ENCODE data around the gene OSMR.

Gene OSMR

DNA sequence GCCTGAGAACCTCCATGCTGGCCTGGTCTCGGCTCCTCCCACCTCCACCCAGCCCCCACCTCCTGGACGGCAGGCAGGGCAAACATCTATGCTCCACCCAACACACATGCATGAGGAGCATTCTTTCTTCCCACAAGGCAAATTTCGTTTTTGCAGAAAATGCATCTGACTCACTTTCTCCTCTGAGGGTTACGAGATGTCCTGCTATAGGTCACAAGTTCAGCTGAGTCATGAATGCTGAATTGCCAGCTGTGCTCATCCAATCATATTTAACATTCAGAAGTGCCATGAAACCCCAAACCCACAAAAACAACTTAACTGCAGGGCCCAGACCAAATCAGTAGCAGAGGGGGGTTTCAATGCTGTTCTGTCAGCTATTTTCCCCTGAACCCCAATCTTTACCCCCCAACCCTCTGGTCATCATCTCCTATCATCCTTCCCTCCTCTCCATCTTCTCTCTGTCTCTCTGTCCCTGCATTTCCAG lies 39.0 kb upstream of the OSMR start:
- TF ChIP-seq, protein P1, sequence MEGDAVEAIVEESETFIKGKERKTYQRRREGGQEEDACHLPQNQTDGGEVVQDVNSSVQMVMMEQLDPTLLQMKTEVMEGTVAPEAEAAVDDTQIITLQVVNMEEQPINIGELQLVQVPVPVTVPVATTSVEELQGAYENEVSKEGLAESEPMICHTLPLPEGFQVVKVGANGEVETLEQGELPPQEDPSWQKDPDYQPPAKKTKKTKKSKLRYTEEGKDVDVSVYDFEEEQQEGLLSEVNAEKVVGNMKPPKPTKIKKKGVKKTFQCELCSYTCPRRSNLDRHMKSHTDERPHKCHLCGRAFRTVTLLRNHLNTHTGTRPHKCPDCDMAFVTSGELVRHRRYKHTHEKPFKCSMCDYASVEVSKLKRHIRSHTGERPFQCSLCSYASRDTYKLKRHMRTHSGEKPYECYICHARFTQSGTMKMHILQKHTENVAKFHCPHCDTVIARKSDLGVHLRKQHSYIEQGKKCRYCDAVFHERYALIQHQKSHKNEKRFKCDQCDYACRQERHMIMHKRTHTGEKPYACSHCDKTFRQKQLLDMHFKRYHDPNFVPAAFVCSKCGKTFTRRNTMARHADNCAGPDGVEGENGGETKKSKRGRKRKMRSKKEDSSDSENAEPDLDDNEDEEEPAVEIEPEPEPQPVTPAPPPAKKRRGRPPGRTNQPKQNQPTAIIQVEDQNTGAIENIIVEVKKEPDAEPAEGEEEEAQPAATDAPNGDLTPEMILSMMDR (IDR thresholded peaks at IDR 0.05; ENCODE audit: extremely low read depth, missing control alignments) = no peak
- DNase-seq (ENCODE audit: low spot score) = no peak

DNA sequence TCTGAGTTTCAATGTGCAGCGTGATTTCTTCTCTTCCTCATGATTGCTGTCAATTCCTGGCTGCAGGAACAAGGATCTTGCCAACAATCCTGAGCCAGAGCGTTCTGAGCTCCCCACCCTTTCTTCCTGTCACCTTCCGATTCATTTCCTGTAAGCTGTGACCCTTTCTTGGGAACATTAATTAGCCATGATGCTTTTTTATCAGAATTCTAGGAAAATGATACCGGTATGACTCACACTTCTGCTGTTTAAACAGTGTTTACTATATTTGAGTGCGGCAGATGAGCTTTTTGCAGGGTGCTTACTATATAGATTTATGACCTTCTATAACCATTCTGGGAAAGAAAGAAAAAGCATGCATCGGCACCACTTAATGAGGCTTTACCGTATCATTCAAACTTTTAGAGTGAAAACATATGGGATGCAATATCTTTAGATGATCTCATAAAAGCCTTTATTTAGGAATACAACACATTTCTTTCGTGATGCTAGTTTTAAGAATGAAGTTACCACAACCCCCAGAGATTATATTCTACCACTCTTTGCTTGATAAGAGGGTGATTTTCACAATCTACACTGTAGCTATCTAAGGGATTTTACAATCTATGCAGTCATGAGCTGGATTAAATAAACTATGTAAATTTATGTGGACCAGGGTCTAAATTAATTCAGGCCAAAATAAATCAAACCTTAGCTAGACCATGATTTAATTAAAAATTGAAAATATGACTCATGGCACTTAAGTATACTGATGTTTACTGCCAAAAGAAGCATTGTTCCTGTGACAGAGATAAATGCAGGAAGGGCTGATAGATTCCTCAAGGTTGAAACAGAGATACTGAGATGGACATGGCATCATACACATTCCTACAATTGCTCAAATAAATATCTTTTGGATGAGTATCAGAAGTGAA lies 38.0 kb upstream of the OSMR start:
- TF ChIP-seq, protein P1 (IDR thresholded peaks at IDR 0.05; ENCODE audit: extremely low read depth, missing control alignments) = no peak
- no peak for DNase-seq (ENCODE audit: low spot score)

DNA sequence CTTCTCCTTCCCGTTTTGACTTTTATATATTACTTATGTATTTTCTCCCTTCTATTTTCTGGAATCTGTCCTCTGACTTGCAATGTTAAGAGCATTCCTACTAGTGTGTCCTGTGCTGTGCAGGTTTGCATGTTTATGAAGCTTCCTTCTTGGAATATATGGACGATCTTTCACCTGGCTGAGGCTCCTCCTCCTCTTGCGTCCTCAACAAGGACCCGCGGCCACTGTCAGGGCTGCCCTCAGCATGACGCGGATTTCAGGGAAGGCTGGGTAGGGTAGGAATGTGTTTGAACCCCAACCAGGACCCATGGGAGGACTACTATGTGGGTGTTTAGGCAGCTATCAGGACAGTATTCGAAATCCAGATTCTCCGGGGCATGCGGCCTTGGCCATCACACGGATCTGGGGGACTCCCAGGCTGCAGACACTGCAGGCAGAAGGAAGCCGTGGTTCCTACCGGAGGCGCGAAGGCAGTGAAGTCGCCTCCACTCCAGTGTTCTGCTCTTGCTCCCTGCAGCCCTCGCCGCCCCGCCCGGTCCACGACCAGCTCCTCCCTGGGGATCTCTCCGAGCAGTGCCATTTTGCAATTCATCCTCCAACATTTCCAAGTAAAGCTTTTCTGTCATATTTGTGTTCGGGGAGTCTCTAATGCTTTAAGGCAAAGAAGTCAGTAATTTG lies 37.0 kb upstream of the OSMR start:
- TF ChIP-seq, protein P1 (IDR thresholded peaks at IDR 0.05; ENCODE audit: extremely low read depth, missing control alignments) = no peak
- DNase-seq (ENCODE audit: low spot score) = no peak

DNA sequence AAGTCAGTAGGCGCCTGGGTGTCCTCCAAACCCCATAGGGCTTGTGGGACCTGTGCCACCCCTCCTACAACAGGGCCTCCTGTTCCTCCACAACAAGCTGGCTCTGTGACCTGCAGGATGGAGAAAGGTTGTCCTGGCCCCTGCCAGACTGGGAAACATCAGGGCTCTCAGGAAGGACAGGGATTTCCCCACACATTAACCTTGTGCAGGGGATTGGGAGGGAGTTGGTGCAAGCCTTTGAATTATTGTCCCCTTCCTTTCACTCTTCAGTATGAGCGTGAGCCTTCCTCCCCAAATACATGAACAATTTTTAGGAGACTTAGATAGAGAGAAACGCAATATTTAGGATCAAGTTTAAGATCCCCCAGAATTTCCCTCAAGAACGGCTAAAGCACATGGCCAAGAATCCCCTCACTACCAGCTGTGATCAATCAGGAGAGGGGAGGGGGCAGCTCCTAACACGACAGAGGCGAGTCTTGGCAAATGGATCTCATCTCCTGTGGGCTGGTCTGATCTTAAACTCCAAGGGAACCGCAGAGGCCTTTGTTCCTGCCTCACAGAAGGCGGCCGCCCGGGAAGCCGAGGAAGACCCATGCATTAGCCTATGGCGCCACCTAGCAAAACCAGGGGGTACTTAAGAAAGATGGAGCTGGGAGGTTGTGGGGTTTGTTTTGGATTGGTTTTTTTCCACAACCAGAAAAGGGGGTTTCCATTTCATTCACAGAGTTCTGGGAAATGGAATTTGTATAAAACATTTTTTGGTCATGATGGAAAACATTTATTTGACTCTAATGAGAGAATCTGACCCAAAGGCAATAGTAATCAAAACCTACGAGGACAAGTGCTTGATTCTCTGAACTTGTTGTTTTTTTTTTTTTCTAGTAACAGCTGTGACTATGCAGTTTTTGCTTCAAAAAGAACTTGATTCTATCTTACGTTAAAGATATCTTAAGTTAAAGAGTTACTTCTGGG lies 36.1 kb upstream of the OSMR start:
- TF ChIP-seq, protein P1 (IDR thresholded peaks at IDR 0.05; ENCODE audit: extremely low read depth, missing control alignments) = peak; percentile 49
- DNase-seq (ENCODE audit: low spot score) = peak; percentile 71

DNA sequence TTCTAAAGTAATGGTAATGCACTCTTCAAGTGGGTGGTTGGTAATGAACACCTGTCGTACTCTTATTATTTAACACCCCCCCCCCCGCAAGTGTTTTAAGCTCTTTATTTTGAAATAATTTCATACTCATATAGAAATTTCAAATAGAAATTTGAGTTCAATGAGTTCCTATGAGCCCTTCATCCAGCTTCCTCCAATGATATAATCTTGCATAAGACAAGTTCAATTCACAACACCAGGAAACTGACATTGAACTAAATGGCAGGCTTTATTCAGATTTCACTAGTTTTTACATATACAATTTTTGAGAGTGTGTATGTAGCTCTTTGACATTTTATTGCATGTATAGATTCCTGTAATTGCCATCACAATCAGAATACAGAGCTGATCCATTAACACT lies 30.9 kb upstream of the OSMR start:
- DNase-seq (ENCODE audit: low spot score) = no peak
- TF ChIP-seq, protein P1 (IDR thresholded peaks at IDR 0.05; ENCODE audit: extremely low read depth, missing control alignments) = no peak

DNA sequence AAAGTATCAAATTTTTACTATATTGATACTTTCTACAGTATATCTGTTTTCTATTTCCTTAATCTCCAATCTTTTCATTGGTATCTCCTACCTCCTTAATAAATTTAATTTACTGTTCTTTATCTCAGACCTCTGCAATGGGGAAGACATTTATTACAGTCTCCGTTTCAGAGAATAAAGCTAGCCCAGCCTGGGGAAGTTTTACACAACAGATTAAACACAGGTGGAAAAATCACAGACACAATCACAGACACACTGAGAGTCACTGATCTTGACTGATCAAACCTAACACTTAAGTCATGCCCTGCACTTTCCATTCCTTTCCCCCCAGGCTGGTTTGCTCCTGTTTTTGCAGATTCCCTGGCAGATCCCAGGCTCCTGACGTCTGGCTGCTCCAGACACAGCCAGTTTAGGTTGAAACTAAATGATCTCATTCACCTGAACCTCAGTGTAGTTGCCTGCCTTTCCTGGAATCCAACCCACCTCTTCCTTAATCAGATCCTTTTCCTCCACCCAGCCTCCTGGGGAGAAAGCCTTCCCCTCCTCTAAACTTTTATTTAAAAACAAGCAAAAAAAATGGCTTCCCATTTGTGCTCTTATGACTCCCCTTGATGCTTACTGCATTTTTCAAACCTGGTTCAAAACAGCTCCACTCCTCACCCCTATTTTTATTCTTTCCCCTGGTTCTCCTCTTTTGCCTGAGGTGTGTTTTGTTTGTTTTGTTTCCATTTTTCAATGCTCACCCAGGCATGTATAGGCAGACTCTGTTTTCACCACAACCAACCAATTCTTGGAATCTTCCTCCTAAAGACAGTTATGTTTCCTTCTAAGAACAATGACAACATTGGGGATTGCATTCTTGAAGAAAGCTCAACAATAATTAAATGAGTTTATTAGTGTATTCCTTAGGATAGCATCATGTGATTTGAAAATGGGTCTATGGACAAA lies 29.5 kb upstream of the OSMR start:
- DNase-seq (ENCODE audit: low spot score) = no peak
- TF ChIP-seq, protein P1 (IDR thresholded peaks at IDR 0.05; ENCODE audit: extremely low read depth, missing control alignments) = no peak

All from GM20000 (cell line).